ENCODE measurements around the gene TMEM253. TPM values are rescaled to one million over a fixed set of nuclear protein-coding genes. Genes with fewer than 3 reads are reported as not detected.

TMEM253 gene
- total RNA-seq, 1 experiment from 2014 or later: not detected

GRCh38 chr14:21123429-21123828 is 22.6 kb downstream of the TMEM253 start:
- no peak overlapping the region for H2AFZ ChIP-seq (ENCODE audit: low read length)
- H3K27ac ChIP-seq (ENCODE audit: low read length): no peak overlapping the region
- H3K4me3 ChIP-seq (ENCODE audit: low read length): no peak overlapping the region
- H3K36me3 ChIP-seq (ENCODE audit: insufficient read depth, low read length): no peaks in the 10 kb centered on the region
- no peaks in the 10 kb centered on the region for H4K20me1 ChIP-seq (ENCODE audit: insufficient read depth, low read depth, low read length)
- H3K4me1 ChIP-seq (ENCODE audit: low read length): no peaks in the 10 kb centered on the region
- no peak overlapping the region for H3K4me2 ChIP-seq (ENCODE audit: low read depth, low read length, poor library complexity, severe bottlenecking)
- DNase-seq: no peak
- no peaks in the 10 kb centered on the region for H3K27me3 ChIP-seq (ENCODE audit: low read length)
- H3K9ac ChIP-seq (ENCODE audit: low read length): no peak overlapping the region
- no peaks in the 10 kb centered on the region for H3K9me2 ChIP-seq (replicated peaks; ENCODE audit: insufficient read depth, low read length)
- no peaks in the 10 kb centered on the region for H3K9me3 ChIP-seq (ENCODE audit: low read length)
- no peaks in the 10 kb centered on the region for H3K79me2 ChIP-seq (ENCODE audit: low read length)

- H3K36me3 ChIP-seq (ENCODE audit: insufficient read depth, low read length): no peaks in the 10 kb centered on the region
- no peaks in the 10 kb centered on the region for H4K20me1 ChIP-seq (ENCODE audit: insufficient read depth, low read depth, low read length)
- DNase-seq: no peak
- H3K4me2 ChIP-seq (ENCODE audit: low read depth, low read length, poor library complexity, severe bottlenecking): no peak overlapping the region
- H3K9me3 ChIP-seq (ENCODE audit: low read length): no peaks in the 10 kb centered on the region
- H3K9me2 ChIP-seq (replicated peaks; ENCODE audit: insufficient read depth, low read length): no peaks in the 10 kb centered on the region
- no peak overlapping the region for H2AFZ ChIP-seq (ENCODE audit: low read length)
- H3K4me3 ChIP-seq (ENCODE audit: low read length): no peak overlapping the region
- H3K9ac ChIP-seq (ENCODE audit: low read length): no peak overlapping the region
- no peaks in the 10 kb centered on the region for H3K79me2 ChIP-seq (ENCODE audit: low read length)
- H3K27ac ChIP-seq (ENCODE audit: low read length): no peak overlapping the region
- 0 out of 2 replicates have a peak, but pooled peaks cover 2% of the 10 kb centered on the region for H3K27me3 ChIP-seq (ENCODE audit: low read length)
- no peaks in the 10 kb centered on the region for H3K4me1 ChIP-seq (ENCODE audit: low read length)
These were observed 33.0 kb downstream of the TMEM253 start for GRCh38 chr14:21133901-21134300.

GRCh38 chr14:21136024-21136423 is 35.2 kb downstream of the TMEM253 start:
- no peaks in the 10 kb centered on the region for H3K9me3 ChIP-seq (ENCODE audit: low read length)
- H3K4me2 ChIP-seq (ENCODE audit: low read depth, low read length, poor library complexity, severe bottlenecking): no peak overlapping the region
- H3K4me3 ChIP-seq (ENCODE audit: low read length): no peak overlapping the region
- no peaks in the 10 kb centered on the region for H3K36me3 ChIP-seq (ENCODE audit: insufficient read depth, low read length)
- DNase-seq: peak; percentile 72
- no peak overlapping the region for H2AFZ ChIP-seq (ENCODE audit: low read length)
- no peaks in the 10 kb centered on the region for H4K20me1 ChIP-seq (ENCODE audit: insufficient read depth, low read depth, low read length)
- no peaks in the 10 kb centered on the region for H3K79me2 ChIP-seq (ENCODE audit: low read length)
- no peak overlapping the region for H3K27ac ChIP-seq (ENCODE audit: low read length)
- no peaks in the 10 kb centered on the region for H3K9me2 ChIP-seq (replicated peaks; ENCODE audit: insufficient read depth, low read length)
- H3K27me3 ChIP-seq (ENCODE audit: low read length): 0 out of 2 replicates have a peak, but pooled peaks cover 2% of the 10 kb centered on the region
- H3K9ac ChIP-seq (ENCODE audit: low read length): no peak overlapping the region
- H3K4me1 ChIP-seq (ENCODE audit: low read length): no peaks in the 10 kb centered on the region

GRCh38 chr14:21142357-21142756 is 41.5 kb downstream of the TMEM253 start:
- Histone ChIP-seq H2AFZ (ENCODE audit: low read length) (no peak overlapping the region), H3K4me2 (ENCODE audit: low read depth, low read length, poor library complexity, severe bottlenecking) (no peak overlapping the region), H3K79me2 (ENCODE audit: low read length) (no peaks in the 10 kb centered on the region), H3K4me3 (ENCODE audit: low read length) (no peak overlapping the region), H3K9ac (ENCODE audit: low read length) (no peak overlapping the region), H4K20me1 (ENCODE audit: insufficient read depth, low read depth, low read length) (no peaks in the 10 kb centered on the region), H3K9me3 (ENCODE audit: low read length) (peaks cover 10% of the 10 kb centered on the region), H3K36me3 (ENCODE audit: insufficient read depth, low read length) (no peaks in the 10 kb centered on the region), H3K4me1 (ENCODE audit: low read length) (no peaks in the 10 kb centered on the region), H3K27ac (ENCODE audit: low read length) (no peak overlapping the region), H3K9me2 (replicated peaks; ENCODE audit: insufficient read depth, low read length) (no peaks in the 10 kb centered on the region), H3K27me3 (ENCODE audit: low read length) (0 out of 2 replicates have a peak, but pooled peaks cover 4% of the 10 kb centered on the region)
- DNase-seq: no peak

- peaks cover 10% of the 10 kb centered on the region for H3K9me3 ChIP-seq (ENCODE audit: low read length)
- no peak overlapping the region for H3K4me2 ChIP-seq (ENCODE audit: low read depth, low read length, poor library complexity, severe bottlenecking)
- H2AFZ ChIP-seq (ENCODE audit: low read length): no peak overlapping the region
- no peaks in the 10 kb centered on the region for H3K4me1 ChIP-seq (ENCODE audit: low read length)
- H3K27ac ChIP-seq (ENCODE audit: low read length): no peak overlapping the region
- no peaks in the 10 kb centered on the region for H3K9me2 ChIP-seq (replicated peaks; ENCODE audit: insufficient read depth, low read length)
- no peaks in the 10 kb centered on the region for H4K20me1 ChIP-seq (ENCODE audit: insufficient read depth, low read depth, low read length)
- H3K79me2 ChIP-seq (ENCODE audit: low read length): no peaks in the 10 kb centered on the region
- H3K9ac ChIP-seq (ENCODE audit: low read length): no peak overlapping the region
- H3K36me3 ChIP-seq (ENCODE audit: insufficient read depth, low read length): no peaks in the 10 kb centered on the region
- 0 out of 2 replicates have a peak, but pooled peaks cover 4% of the 10 kb centered on the region for H3K27me3 ChIP-seq (ENCODE audit: low read length)
- no peak for DNase-seq
- H3K4me3 ChIP-seq (ENCODE audit: low read length): no peak overlapping the region
These were observed 44.6 kb downstream of the TMEM253 start for GRCh38 chr14:21145437-21145836.

GRCh38 chr14:21149641-21150367 is 48.9 kb downstream of the TMEM253 start:
- Histone ChIP-seq H3K27ac (ENCODE audit: low read length) (no peak overlapping the region), H3K9ac (ENCODE audit: low read length) (no peak overlapping the region), H3K79me2 (ENCODE audit: low read length) (no peaks in the 10 kb centered on the region), H3K4me2 (ENCODE audit: low read depth, low read length, poor library complexity, severe bottlenecking) (no peak overlapping the region), H3K27me3 (ENCODE audit: low read length) (0 out of 2 replicates have a peak, but pooled peaks cover 1% of the 10 kb centered on the region), H3K4me1 (ENCODE audit: low read length) (no peaks in the 10 kb centered on the region), H3K9me3 (ENCODE audit: low read length) (peaks cover 7% of the 10 kb centered on the region), H3K4me3 (ENCODE audit: low read length) (no peak overlapping the region), H2AFZ (ENCODE audit: low read length) (no peak overlapping the region), H3K9me2 (replicated peaks; ENCODE audit: insufficient read depth, low read length) (no peaks in the 10 kb centered on the region), H4K20me1 (ENCODE audit: insufficient read depth, low read depth, low read length) (no peaks in the 10 kb centered on the region), H3K36me3 (ENCODE audit: insufficient read depth, low read length) (no peaks in the 10 kb centered on the region)
- no peak for DNase-seq

Small RNA genes lying within 50 kb of the gene (small RNA-seq; reads per million reads assigned to genes)
- gene RNU6-252P: not detected

Other genes with a start within 250 kb of the TMEM253 start
- gene RNASE3, start 209.7 kb upstream of the TMEM253 start, total RNA-seq (2014; rRNA removed; shearing (Covaris generic); ENCODE audit: low replicate concordance): not detected in 2 replicates
- not detected in 2 replicates for gene RNASE2, start 145.6 kb upstream of the TMEM253 start, total RNA-seq (2014; rRNA removed; shearing (Covaris generic); ENCODE audit: low replicate concordance)
- gene METTL17, start 111.1 kb upstream of the TMEM253 start, total RNA-seq (2014; rRNA removed; shearing (Covaris generic); ENCODE audit: low replicate concordance): 110 and 150 TPM in 2 replicates
- not detected in 2 replicates for gene SLC39A2, start 101.8 kb upstream of the TMEM253 start, total RNA-seq (2014; rRNA removed; shearing (Covaris generic); ENCODE audit: low replicate concordance)
- not detected in 2 replicates for gene NDRG2, start 76.0 kb upstream of the TMEM253 start, total RNA-seq (2014; rRNA removed; shearing (Covaris generic); ENCODE audit: low replicate concordance)
- not detected in 2 replicates for gene TPPP2, start 70.8 kb upstream of the TMEM253 start, total RNA-seq (2014; rRNA removed; shearing (Covaris generic); ENCODE audit: low replicate concordance)
- not detected in 2 replicates for gene RNASE13, start 66.3 kb upstream of the TMEM253 start, total RNA-seq (2014; rRNA removed; shearing (Covaris generic); ENCODE audit: low replicate concordance)
- gene RNASE7, start 58.7 kb upstream of the TMEM253 start, total RNA-seq (2014; rRNA removed; shearing (Covaris generic); ENCODE audit: low replicate concordance): not detected in 2 replicates
- gene RNASE8, start 43.2 kb upstream of the TMEM253 start, total RNA-seq (2014; rRNA removed; shearing (Covaris generic); ENCODE audit: low replicate concordance): not detected in 2 replicates
- gene ARHGEF40, start 30.8 kb upstream of the TMEM253 start, total RNA-seq (2014; rRNA removed; shearing (Covaris generic); ENCODE audit: low replicate concordance): 2.2 TPM in 2 replicates
- 3.4 and 3.8 TPM in 2 replicates for gene ZNF219, start 2.4 kb upstream of the TMEM253 start, total RNA-seq (2014; rRNA removed; shearing (Covaris generic); ENCODE audit: low replicate concordance)
- not detected in 2 replicates for gene OR5AU1, start 55.0 kb downstream of the TMEM253 start, total RNA-seq (2014; rRNA removed; shearing (Covaris generic); ENCODE audit: low replicate concordance)
- gene HNRNPC, start 168.4 kb downstream of the TMEM253 start, total RNA-seq (2014; rRNA removed; shearing (Covaris generic); ENCODE audit: low replicate concordance): 661 and 1,144 TPM in 2 replicates
- gene RPGRIP1, start 179.0 kb downstream of the TMEM253 start, total RNA-seq (2014; rRNA removed; shearing (Covaris generic); ENCODE audit: low replicate concordance): not detected in 2 replicates